Keratinocyte (primary cell): ENCODE data around the gene AP5Z1.

Source experiments
- EZH2 ChIP-seq: IDR thresholded peaks from one replicate; pipeline ENCODE4 v1.6.1; 2012; ENCODE audit warnings: inconsistent platforms, mild to moderate bottlenecking, low read length, moderate library complexity
- TF ChIP-seq, protein P1 (sequence below), 3 experiments: IDR thresholded peaks in 1 of 3; conservative IDR thresholded peaks in 1 of 3; optimal IDR thresholded peaks in 1 of 3; 2 replicates in 2 of 3; 3 replicates in 1 of 3; pipeline versions ENCODE3 to v1.5.1; 2011; ENCODE audit warnings: low read length in 3 of 3, mild to moderate bottlenecking in 3 of 3, moderate library complexity in 2 of 3, control low read depth in 1 of 3, inconsistent platforms in 1 of 3; ENCODE audit not compliant: insufficient read depth in 2 of 3; ENCODE audit errors: extremely low read depth in 1 of 3

DNA sequence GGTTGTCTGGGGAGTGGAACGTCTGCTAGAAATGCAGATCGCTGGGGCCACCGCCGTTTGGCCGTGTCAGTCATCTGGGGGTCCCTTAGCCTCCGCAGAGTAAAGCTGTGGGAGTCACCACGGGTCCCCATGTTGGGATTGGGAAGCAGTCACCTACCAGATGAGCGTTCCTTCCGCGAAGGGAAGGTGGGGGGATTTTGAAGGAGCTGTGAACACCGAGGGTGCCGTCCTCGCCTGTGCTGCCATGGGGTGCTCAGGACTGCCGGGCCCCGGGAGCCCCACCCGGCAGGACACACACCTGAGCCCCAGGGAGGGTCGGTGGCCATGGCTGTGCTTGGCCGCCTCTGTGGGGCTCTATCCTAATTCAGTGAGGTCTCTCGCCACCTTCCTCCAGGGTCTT is 46.2 kb upstream of the AP5Z1 start:
- TF ChIP-seq EZH2 = no peak
- TF ChIP-seq, protein P1, sequence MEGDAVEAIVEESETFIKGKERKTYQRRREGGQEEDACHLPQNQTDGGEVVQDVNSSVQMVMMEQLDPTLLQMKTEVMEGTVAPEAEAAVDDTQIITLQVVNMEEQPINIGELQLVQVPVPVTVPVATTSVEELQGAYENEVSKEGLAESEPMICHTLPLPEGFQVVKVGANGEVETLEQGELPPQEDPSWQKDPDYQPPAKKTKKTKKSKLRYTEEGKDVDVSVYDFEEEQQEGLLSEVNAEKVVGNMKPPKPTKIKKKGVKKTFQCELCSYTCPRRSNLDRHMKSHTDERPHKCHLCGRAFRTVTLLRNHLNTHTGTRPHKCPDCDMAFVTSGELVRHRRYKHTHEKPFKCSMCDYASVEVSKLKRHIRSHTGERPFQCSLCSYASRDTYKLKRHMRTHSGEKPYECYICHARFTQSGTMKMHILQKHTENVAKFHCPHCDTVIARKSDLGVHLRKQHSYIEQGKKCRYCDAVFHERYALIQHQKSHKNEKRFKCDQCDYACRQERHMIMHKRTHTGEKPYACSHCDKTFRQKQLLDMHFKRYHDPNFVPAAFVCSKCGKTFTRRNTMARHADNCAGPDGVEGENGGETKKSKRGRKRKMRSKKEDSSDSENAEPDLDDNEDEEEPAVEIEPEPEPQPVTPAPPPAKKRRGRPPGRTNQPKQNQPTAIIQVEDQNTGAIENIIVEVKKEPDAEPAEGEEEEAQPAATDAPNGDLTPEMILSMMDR (optimal IDR thresholded peaks at IDR 0.05 in 1 of 3, IDR thresholded peaks at IDR 0.05 in 1 of 3, conservative IDR thresholded peaks at IDR 0.05 in 1 of 3; ENCODE audit: extremely low read depth in 1 of 3, insufficient read depth in 2 of 3, low read length in 3 of 3) = no peak
